T47D (cell line): Measurements from ENCODE around the gene TNKS1BP1.
A peak's percentile ranks its signal among the peaks of the same experiment; 100 is the strongest.
"Not testable (repeated sequence)": the region's sequence is repeated elsewhere in the genome, so short reads cannot be mapped to it uniquely, and the experiment has no call there.

ENCODE experiments used
- DNase-seq, 2 experiments: peaks; one replicate each; pipeline versions ENCODE4 v3.0.0 to v3.0.0-alpha.2; 2011 to 2012; ENCODE audit warnings: low read depth in 1 of 2, low spot score in 1 of 2
- JUND ChIP-seq: IDR thresholded peaks from 2 replicates; pipeline ENCODE4 v1.6.1; 2012; ENCODE audit warnings: low read depth
- in situ Hi-C: cut with HindIII; loops from 2 replicates; pipeline ENCODE4 v1.10.0; 2016; ENCODE audit warnings: low sequenced_read_pairs, low pct_unique_long_range_greater_than_20kb

The TNKS1BP1 gene

DNA sequence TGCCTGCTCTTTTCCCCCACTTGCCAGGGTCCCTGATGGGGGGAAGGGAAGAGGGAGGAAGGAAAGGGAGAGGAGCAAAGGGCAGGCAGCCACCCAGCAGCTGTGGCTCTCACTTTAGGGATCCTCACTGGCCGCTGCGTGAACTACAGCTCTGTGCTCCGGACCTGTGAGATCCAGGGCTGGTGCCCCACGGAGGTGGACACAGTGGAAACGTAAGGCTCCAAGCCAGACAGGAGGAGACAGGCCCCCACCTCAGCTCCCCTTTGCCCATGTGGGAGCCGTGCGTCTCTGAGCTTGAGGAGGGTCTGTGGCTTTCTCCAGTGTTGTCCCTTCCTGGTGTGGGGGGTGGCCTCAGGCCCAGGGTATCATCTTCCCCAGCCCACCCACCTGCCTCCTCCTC lies 23.3 kb upstream of the TNKS1BP1 start:
- in situ Hi-C loops, result no loop called here
- TF ChIP-seq JUND, result no peak
- no peak for DNase-seq

DNA sequence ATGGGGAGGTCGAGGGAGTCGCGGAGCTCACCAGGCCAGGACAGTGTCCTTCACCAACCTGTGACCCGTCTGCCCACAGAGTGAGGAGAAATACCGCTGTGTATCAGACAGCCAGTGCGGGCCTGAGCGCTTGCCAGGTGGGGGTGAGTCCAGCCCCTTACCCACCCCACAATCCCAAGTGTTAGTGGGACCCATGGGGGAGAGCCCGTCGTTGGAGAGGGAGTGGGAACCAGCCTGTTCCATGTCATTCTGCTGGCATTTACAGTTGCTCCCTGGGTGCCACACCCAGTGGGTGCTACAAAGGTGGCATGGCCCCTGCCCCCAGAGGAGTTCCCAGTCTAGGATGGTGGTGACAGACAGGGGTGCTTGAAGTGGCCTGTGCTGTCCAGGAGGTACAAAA lies 22.6 kb upstream of the TNKS1BP1 start:
- no peak for TF ChIP-seq JUND
- in situ Hi-C loops, result no loop called here
- no peak for DNase-seq

DNA sequence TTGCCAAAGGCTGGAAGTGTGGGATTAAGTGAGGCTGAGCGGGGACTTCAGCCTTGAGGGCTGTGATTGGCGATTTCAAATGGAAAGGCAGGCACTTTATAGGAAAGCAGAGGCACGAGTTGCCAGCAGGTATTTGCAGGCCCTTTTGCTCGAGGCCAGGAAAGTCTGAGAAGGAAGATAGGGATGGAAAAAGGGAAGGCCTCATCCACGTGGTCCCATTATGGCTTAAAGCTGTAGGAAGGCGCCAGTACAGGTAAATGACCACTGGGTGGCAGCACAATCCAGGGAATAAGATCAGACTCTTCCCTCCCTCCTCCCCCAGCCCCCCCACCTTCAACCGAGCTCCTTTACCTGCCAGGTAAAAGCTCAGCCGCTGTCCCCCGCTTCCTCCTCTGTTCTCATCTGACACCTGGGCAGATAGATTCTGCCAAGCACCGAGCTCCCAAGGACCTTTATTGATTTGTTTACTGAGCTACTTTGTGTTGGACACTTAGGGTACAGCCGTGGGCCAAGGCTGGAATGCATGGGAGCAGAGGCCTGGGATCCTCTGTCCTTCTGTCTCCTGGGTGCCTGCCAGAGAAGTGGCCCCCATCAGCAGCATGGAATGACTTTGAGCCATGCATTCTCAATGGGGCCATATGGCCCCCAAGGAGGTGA lies 20.9 kb upstream of the TNKS1BP1 start:
- DNase-seq, result peak; percentile 89 to 91
- no peak for TF ChIP-seq JUND
- in situ Hi-C loops, result no loop called here

DNA sequence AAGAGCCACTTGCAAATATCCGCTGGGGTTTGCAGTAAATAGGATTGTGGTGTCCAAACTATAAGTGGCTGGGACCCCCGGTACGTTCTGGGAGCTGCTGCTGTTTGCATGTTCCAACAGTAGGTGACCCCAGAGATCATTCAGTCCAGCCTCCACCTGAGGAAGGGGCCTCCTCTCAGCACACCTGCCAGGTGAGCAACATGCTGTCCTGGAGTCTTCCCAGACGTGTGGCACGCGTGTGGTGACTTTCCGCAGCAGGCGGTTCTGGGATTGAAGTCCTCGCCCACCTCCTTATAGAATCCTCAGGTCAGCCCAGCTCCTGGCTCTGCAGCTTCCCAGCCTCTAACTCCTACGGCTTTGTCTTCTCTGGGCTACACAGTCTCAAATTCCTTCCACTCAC lies 20.1 kb upstream of the TNKS1BP1 start:
- no peak for TF ChIP-seq JUND
- DNase-seq, result no peak
- in situ Hi-C loops, result no loop called here

DNA sequence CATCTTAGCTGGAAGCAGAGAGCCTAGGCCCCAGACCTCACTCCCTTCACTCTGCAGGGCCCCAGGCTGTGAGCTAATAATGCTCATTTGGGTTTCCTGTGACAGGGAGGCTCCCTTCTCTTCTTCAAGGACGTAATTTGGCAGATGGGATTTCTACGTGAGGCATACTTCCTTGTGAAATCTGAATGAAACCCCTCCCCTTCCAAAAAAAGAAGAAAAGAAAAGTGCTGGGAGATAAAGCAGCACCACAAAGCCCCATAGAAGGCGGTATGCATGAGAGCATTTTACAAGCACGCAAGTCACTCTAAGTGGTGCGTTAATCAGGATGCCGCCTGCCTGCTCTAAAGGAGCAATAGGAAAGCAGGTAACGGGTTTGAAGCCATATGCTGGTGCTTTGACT lies 19.1 kb upstream of the TNKS1BP1 start:
- TF ChIP-seq JUND, result no peak
- DNase-seq, result no peak
- in situ Hi-C loops, result no loop called here

DNA sequence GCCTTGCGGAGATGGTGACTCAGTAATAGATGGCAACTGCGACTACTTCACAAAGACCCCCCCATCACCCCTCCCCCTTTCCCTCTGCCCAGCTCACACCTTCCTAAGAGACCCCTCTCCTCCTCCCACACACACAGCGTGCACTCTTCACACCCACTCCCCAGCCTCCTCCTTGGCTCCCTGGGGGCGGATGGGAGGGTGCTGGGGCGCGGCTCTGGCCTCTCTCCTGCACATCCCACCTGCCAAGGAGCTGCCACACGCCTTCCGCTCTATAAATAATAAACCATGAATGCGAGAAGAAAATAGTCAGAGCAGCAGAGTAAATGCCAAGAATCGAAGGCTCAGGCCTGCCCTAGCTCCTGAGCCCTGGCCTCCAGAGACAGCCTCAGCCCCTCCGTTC lies 17.9 kb upstream of the TNKS1BP1 start:
- DNase-seq, result no peak
- TF ChIP-seq JUND, result no peak
- in situ Hi-C loops, result no loop called here

DNA sequence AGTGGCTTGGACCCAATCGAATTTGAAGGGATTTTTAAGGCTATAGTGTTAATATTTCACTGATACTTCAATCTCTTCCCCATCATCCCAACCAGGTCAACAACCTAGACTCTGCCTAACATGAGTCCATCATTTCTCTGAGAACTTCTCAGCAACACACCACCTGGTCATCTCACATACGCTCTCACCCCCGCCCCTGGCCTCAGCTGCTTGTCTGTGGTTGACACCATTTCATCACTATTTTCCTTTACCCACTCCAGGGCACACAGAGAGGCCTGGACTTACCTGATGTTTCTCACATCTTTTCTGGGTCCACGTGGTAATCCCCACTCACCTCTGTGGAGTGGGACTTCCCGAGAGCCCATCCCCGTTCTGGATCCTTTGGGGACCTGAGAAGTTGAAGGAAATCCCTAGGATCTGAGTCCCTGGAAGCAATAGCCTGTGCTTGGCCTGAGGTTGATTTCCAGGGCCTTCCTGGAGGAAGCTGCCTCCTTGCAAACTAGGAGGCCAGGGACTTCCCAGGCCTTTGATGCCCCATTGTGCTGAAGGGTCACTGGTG lies 16.6 kb upstream of the TNKS1BP1 start:
- DNase-seq, result no peak
- in situ Hi-C loops, result no loop called here
- no peak for TF ChIP-seq JUND

DNA sequence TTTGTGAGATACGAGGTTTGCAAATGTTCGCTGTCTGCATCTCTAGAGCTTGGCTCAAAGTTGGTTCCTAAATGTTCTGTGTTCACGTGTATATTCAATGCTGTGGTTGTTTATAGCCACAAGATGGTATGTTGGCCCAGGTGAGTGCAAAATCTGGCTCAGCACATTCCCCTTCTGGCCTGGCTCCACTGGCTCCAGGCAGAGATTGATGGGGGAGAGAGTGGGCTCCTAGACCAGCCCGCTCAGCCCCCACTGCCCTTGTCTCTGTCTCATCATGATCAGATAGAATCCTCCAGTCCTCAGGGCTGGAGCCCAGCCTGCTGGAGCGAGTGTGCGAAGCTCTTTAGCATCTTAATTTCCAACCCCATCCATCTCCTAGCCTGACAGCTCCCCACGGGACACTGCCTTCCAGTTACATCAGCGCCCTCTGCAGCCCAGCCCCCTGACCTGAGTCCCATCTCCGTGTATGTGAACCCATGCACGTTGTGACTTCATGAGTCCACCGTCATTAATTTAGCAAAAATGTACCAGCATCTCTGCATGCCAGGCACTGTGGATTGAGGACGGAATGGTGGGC lies 15.4 kb upstream of the TNKS1BP1 start:
- peak in 1 of 2 experiments; percentile 45 for DNase-seq
- no peak for TF ChIP-seq JUND
- in situ Hi-C loops, result no loop called here

DNA sequence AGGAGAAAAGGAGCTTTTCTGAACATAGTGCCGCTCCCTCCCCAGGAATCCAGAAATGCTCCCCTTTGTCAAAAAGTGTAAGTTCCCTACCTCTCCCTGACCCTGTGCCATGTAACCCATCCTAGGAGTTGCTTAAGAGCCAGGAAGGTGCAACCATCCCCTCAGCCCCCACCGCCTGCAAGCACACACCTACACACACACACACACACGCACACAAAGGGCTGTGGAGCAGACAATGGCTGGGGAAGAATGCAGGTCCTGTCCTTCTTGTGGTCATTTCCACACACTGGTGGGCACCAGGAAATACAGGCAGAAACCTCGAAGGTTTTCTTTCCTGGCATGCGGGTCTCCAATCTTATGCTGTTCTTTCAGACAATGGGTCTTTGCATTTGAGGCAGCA lies 14.6 kb upstream of the TNKS1BP1 start:
- no peak for DNase-seq
- in situ Hi-C loops, result no loop called here
- TF ChIP-seq JUND, result no peak

DNA sequence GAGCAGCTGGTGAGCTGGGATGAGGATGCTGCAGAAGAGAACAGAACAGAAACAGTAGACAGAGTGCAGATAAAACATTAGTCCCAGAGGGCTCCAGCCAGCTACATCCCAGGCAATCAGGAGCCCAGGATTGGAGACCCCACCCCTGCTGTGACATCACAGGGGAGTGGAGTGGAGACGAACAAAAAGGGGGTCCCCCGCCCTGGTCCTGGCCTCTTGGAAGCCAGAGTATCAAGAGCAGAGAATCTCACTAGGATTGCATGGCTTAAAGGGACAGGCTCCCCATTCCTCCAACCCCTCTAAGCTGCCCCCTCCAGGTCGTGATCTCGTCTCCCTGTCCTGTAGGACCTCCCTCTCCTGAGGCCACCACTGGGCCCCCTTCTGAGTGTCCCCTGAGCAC lies 13.4 kb upstream of the TNKS1BP1 start, which contains the start of gene P2RX3:
P2RX3 (plus strand) TSS at position 211 of the 400 bp plus-strand sequence. CDS start 199 bp downstream, outside the sequence.
- no peak for DNase-seq
- in situ Hi-C loops, result no loop called here
- no peak for TF ChIP-seq JUND

DNA sequence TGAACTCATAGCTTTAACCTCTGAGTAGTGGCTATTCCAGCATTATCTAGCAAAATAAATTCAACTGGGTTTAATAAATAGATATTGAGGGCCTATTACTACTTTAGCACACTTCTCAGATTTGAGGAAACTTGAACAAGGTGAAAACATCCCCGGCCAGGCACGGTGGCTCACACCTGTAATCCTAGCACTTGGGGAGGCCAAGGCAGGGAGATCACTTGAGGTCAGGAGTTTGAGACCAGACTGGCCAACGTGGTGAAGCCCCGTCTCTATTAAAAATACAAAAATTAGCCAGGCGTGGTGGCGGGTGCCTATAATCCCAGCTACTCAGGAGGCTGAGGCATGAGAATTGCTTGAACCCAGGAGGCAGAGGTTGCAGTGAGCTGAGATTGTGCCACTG lies 12.1 kb upstream of the TNKS1BP1 start:
- DNase-seq, in situ Hi-C loops: not testable (repeated sequence)

DNA sequence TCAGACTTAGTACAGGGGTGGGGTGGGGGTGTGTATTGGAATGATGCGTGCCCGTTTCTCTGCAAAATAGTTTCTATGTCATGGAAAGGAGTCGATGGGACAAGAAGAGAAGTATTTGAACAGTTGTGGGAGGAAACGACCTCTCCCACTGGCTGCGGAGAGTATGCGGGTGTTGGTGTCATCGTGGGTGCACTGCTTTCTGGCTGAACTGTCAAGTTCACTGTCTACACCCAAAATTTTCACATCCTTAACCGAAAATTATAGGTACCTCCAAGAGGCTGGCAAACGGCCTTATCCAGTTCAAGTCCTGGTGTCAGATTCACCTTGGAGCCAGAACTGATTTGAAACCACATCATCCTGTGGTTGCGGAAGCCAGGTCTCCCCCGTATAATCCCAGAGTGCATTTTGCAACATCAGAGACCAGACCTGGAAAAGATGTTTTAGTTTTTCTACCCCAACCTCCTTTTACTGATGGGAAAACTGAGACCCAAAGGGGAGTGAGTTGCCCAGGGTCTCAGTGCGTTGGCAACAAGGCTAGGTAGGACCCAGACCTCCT lies 11.4 kb upstream of the TNKS1BP1 start:
- in situ Hi-C loops, result no loop called here
- DNase-seq, result no peak
- TF ChIP-seq JUND, result no peak

DNA sequence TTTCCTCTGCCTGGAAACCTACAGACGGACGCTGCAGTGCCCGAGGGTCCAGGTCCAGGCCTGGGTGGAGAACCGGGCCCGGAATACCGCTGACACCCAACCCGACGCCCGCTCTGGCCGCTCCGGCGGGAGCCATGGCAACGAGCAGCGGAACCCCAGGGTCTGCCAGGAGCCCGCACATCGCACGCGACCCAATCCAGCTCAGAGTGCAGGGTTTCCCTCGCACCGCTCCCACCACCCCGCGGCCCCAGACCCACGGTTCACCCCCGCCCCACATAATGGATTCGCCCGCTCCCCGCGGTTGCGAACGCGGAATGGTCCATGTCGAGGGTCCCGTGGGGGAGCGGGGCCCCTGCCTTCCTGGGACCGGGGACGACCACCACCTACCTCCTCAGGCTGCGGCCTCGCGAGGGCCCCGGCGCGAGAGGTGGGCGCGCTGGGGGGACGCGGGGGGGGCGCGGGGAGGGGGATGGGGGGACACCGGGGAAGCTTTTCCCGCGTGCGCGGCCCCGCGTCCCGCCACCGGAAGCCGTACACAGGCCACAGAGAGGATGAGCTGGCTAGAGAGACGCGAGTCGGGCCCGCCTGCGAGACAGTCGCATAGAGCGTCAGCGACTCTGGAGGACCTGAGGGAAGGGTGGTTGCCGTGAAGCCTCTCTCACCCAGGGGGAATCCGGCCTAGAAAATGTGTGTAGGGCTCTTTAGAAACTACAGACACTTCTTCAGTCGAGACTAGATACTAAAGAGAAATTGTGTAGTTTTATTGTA lies 10.8 kb upstream of the TNKS1BP1 start, which contains the start of gene SSRP1:
SSRP1 (minus strand) TSS at position 550 of the 768 bp plus-strand sequence. CDS start 771 bp downstream, outside the sequence.
- TF ChIP-seq JUND, result no peak
- peak; percentile 87 to 95 for DNase-seq
- in situ Hi-C loops, result no loop called here
